Lower leg skin (tissue), 4 donors: Measurements from ENCODE around the gene SPRY4. TPM values are rescaled to one million over a fixed set of nuclear protein-coding genes. Genes with fewer than 3 reads are reported as not detected.

Source experiments
- DNase-seq, 2 donors: peaks; one replicate each; pipeline ENCODE4 v3.0.0-alpha.2; 2019; ENCODE audit warnings: low spot score in 2 of 2
- H3K4me3 ChIP-seq: fragments of 200-600 bp; sonication (generic); 2 replicates; pipeline ENCODE4 v1.5.1; 2017; ENCODE audit warnings: mild to moderate bottlenecking, low read depth; ENCODE audit not compliant: poor library complexity, severe bottlenecking
- POLR2A ChIP-seq, 2 donors: fragments of 450-650 bp; IDR thresholded peaks; one replicate each; pipeline ENCODE4 v1.6.1; 2016 to 2017; ENCODE audit warnings: antibody characterized with exemption in 2 of 2, mild to moderate bottlenecking in 1 of 2, moderate library complexity in 1 of 2
- WGBS, 2 donors: methylation state at CpG; one replicate each; pipeline ENCODE4 v1.1.5; 2018; 5-methylcytosine and 5-hydroxymethylcytosine counted together
- intact Hi-C: fragments of 100-400 bp; cut with DNase I; formaldehyde crosslinking; loops from one replicate; pipeline ENCODE4 v1.15.0; 2023; ENCODE audit warnings: low total_unique reads
- total RNA-seq, 4 donors: library from RNA; depleted of rRNA; stranded (reverse); fragments of >200 nt; gene quantifications; one replicate each; pipeline ENCODE4 v1.1.0, GENCODE V29; 2016
- TF ChIP-seq, protein P1 (sequence below), 3 donors: fragments of 450-650 bp; IDR thresholded peaks; one replicate each; pipeline ENCODE4 v1.5.1; 2016; ENCODE audit warnings: antibody characterized with exemption in 3 of 3, mild to moderate bottlenecking in 3 of 3, moderate library complexity in 2 of 3

SPRY4 gene
- total RNA-seq, 4 donors from 2014 or later, result 2.4 to 11.0 (median 6.0) TPM

DNA sequence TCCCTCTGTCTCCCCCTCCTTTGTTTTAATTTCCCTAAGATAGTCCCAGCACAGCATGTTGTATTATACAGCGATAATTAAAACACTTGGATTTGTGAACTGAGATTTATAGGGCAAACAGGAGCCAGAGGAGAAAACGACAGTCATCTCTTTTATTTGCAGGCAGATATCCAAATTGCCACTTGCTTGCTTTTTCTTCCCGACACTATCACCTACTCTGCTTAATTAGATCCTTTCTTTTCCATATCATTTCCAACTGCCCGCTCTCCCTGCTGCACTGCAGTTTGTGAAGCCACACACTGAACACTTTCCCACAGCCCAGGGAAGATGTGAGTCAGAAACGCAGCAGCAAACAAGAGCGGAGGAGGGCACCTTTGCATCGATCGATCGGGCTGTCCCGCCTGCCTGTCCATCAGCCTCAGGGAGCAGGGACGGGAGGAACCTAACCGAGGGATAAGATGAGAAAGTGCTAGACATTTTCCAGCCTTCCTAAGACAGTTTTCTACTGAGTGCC is 35.8 kb upstream of the SPRY4 start:
- TF ChIP-seq POLR2A (IDR thresholded peaks at IDR 0.05), result no peak
- TF ChIP-seq, protein P1, sequence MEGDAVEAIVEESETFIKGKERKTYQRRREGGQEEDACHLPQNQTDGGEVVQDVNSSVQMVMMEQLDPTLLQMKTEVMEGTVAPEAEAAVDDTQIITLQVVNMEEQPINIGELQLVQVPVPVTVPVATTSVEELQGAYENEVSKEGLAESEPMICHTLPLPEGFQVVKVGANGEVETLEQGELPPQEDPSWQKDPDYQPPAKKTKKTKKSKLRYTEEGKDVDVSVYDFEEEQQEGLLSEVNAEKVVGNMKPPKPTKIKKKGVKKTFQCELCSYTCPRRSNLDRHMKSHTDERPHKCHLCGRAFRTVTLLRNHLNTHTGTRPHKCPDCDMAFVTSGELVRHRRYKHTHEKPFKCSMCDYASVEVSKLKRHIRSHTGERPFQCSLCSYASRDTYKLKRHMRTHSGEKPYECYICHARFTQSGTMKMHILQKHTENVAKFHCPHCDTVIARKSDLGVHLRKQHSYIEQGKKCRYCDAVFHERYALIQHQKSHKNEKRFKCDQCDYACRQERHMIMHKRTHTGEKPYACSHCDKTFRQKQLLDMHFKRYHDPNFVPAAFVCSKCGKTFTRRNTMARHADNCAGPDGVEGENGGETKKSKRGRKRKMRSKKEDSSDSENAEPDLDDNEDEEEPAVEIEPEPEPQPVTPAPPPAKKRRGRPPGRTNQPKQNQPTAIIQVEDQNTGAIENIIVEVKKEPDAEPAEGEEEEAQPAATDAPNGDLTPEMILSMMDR (IDR thresholded peaks at IDR 0.05), result no peak
- 38 to 44% methylated on average over 12 of the region's 12 CpGs for WGBS, 2 donors
- no peak overlapping the region for H3K4me3 ChIP-seq
- intact Hi-C loops, result no loop called here
- DNase-seq, result no peak

DNA sequence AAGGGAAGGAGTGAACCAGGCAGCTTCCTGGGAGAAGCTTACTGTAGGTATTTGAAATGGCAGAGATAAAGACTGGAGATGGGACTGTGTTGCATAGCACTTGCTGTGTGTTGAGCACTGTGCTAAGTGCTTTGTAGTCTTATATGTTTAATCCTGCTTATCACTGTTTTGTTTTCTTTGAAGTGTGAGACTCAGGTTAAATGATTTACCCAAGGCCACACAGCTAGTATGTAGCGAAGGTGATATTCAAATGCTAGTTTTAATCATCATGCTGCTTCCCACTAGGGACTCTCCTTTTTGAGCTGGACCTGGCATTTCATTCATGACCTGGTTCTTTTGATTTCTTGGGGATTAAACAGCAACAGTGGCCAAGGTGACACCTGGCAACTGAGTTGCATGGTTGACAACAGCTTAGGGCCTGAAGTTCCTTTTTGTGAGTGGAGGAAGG is 35.3 kb upstream of the SPRY4 start:
- TF ChIP-seq, protein P1 (IDR thresholded peaks at IDR 0.05), result no peak
- no peak for TF ChIP-seq POLR2A (IDR thresholded peaks at IDR 0.05)
- intact Hi-C loops, result no loop called here
- no peak overlapping the region for H3K4me3 ChIP-seq
- WGBS, 2 donors, result 91 to 92% methylated on average over 1 of the region's 1 CpG
- DNase-seq, result no peak

DNA sequence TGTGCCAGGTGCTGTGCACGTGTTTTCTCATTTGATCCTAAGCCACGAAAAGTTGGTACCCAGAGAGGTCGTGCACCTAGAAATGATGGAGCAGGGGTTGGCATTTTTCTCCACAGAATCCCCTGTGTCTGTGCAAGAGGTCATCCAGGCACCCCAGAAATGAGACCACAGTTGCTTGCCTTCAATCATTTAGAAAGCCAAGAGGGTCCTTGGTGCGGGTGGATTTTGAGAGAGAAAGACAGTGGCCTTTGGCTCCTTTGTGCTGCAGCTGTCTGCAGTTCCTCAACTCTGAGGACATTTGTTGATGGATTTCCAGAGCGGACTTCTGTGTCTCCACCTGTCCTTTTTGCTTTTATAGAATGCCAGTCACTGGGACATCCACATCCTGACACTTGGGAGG is 33.8 kb upstream of the SPRY4 start:
- DNase-seq, result no peak
- no peak overlapping the region for H3K4me3 ChIP-seq
- intact Hi-C loops, result no loop called here
- 88 to 96% methylated on average over 5 of the region's 5 CpGs for WGBS, 2 donors
- TF ChIP-seq, protein P1 (IDR thresholded peaks at IDR 0.05), result no peak
- TF ChIP-seq POLR2A (IDR thresholded peaks at IDR 0.05), result no peak

DNA sequence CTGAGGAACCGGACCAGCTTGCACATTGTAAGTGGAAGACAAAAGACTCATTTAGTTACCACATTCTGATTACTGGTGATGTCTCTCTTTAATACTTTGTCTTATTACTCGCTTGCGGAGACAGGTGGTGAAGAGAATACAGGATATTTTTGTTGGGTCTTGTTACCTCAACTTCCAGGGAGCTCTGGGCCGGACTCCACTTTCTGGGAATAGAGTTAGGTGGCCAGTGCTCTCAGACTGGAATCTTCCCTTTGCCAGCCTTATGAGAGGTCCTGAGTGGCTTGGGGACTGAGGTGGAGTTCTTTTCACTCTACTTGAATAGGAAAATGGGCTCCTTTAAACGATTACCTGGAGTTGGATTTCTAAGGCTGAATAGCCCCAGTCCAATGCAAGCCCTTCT is 33.3 kb upstream of the SPRY4 start:
- intact Hi-C loops, result no loop called here
- WGBS, 2 donors, result 77 to 81% methylated on average over 5 of the region's 5 CpGs
- no peak for DNase-seq
- no peak overlapping the region for H3K4me3 ChIP-seq
- TF ChIP-seq, protein P1 (IDR thresholded peaks at IDR 0.05), result no peak
- no peak for TF ChIP-seq POLR2A (IDR thresholded peaks at IDR 0.05)

DNA sequence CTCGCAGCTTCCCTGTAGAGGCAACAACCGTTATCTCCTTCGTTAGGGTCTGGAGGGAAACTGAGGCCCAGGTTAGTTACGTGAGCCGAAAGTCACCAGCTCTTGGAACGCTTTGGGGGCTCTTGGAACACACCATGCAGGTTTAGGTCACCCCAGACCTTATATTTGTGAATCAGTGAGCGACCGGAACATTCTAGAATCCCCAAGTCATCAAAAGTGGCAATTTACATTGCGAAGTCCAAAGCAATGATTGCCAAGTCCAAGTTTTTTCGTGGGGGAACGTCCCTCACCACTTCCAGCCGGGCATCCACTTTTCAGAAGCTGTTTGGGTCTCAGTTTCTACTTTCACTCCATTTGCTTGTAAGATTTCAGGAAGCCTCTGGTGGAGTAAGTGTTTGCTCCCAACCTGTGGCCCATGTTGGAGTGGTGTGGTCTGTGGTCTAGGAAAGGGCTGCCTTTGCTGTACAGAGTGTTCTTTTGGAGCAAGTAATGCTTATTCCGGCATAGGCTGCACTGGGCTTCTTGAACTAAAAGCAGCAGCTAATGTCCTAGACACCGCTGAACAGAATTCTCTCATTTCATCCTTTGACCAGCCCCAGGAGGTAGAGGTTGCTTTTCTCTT is 32.8 kb upstream of the SPRY4 start:
- intact Hi-C loops, result no loop called here
- peak overlapping the region; percentile 47 for H3K4me3 ChIP-seq
- no peak for DNase-seq
- 24 to 42% methylated on average over 8 to 14 of the region's 14 CpGs for WGBS, 2 donors
- TF ChIP-seq, protein P1 (IDR thresholded peaks at IDR 0.05), result no peak
- no peak for TF ChIP-seq POLR2A (IDR thresholded peaks at IDR 0.05)
